HG03565 (cell line): Measurements from ENCODE around the gene RBMX2.
A peak's percentile ranks its signal among the peaks of the same experiment; 100 is the strongest.
"Not testable (repeated sequence)": the region's sequence is repeated elsewhere in the genome, so short reads cannot be mapped to it uniquely, and the experiment has no call there.

ENCODE experiments used
- ATAC-seq: cut with Tn5 transposase; IDR thresholded peaks from one replicate; pipeline ENCODE4 v1.9.1; 2021; ENCODE audit warnings: mild to moderate bottlenecking, moderate library complexity; ENCODE audit not compliant: unreplicated experiment

RBMX2 gene

GRCh38 chrX:130401415-130402207 lies at the start of gene RBMX2:
Gene RBMX2 (plus strand): TSS chrX:130401987. CDS start chrX:130402033, 46 bp downstream.
- ATAC-seq, result peak; percentile 85

- not testable (repeated sequence) for ATAC-seq
Observed at GRCh38 chrX:130352050-130352449, 49.7 kb upstream of the RBMX2 start.

- ATAC-seq, result no peak
Observed at GRCh38 chrX:130376077-130376476, 25.7 kb upstream of the RBMX2 start.

GRCh38 chrX:130378024-130378669 lies 23.6 kb upstream of the RBMX2 start:
- no peak for ATAC-seq

GRCh38 chrX:130385520-130385919 lies 16.3 kb upstream of the RBMX2 start, which contains the start of gene GPR119:
Gene GPR119 (minus strand): TSS chrX:130385674. CDS start chrX:130385447, 227 bp downstream.
- no peak for ATAC-seq

- ATAC-seq, result no peak
Observed at GRCh38 chrX:130386408-130386808, 15.4 kb upstream of the RBMX2 start.

- no peak for ATAC-seq
Observed at GRCh38 chrX:130393451-130394074, 8.2 kb upstream of the RBMX2 start.

- ATAC-seq, result no peak
Observed at GRCh38 chrX:130395341-130395740, 6.4 kb upstream of the RBMX2 start.

- ATAC-seq, result no peak
Observed at GRCh38 chrX:130402208-130402684, 459 bp downstream of the RBMX2 start.

GRCh38 chrX:130413415-130413814 lies 11.6 kb downstream of the RBMX2 start:
- ATAC-seq, result no peak

GRCh38 chrX:130414800-130415199 lies 13.0 kb downstream of the RBMX2 start:
- no peak for ATAC-seq

GRCh38 chrX:130415201-130415600 lies 13.4 kb downstream of the RBMX2 start:
- no peak for ATAC-seq

GRCh38 chrX:130416785-130417184 lies 15.0 kb downstream of the RBMX2 start:
- no peak for ATAC-seq

- no peak for ATAC-seq
Observed at GRCh38 chrX:130418066-130418465, 16.3 kb downstream of the RBMX2 start.

GRCh38 chrX:130418740-130419139 lies 17.0 kb downstream of the RBMX2 start:
- no peak for ATAC-seq

- no peak for ATAC-seq
Observed at GRCh38 chrX:130419263-130419662, 17.5 kb downstream of the RBMX2 start.

GRCh38 chrX:130426531-130426930 lies 24.7 kb downstream of the RBMX2 start:
- no peak for ATAC-seq

- not testable (repeated sequence) for ATAC-seq
Observed at GRCh38 chrX:130429236-130429635, 27.4 kb downstream of the RBMX2 start.

GRCh38 chrX:130435937-130436336 lies 34.1 kb downstream of the RBMX2 start:
- no peak for ATAC-seq

GRCh38 chrX:130437996-130438395 lies 36.2 kb downstream of the RBMX2 start:
- not testable (repeated sequence) for ATAC-seq

GRCh38 chrX:130443875-130444274 lies 42.1 kb downstream of the RBMX2 start:
- ATAC-seq, result no peak
